CD8-positive, alpha-beta memory T cell (primary cell): ENCODE data around the gene BPIFB2. TPM values are rescaled to one million over a fixed set of nuclear protein-coding genes. Genes with fewer than 3 reads are reported as not detected.

ENCODE experiments used
- CTCF ChIA-PET: fragments of 350-600 bp; sonication (Branson Sonifier 250); formaldehyde crosslinking; loops from one replicate; lab custom pipeline; 2021; ENCODE audit warnings: antibody characterized with exemption; lab: Charles Lee
- POLR2A ChIA-PET: fragments of 350-600 bp; sonication (Branson Sonifier 250); formaldehyde crosslinking; loops from one replicate; lab custom pipeline; 2021; ENCODE audit warnings: antibody characterized with exemption; lab: Charles Lee
- DNase-seq, 5 donors: peaks; one replicate each; pipeline versions ENCODE4 v3.0.0 to v3.0.0-alpha.2; 2020 to 2022; ENCODE audit warnings: mixed read lengths in 1 of 5
- H3K27ac ChIP-seq: one replicate; pipeline ENCODE4 v1.7.0; 2013; ENCODE audit warnings: low read depth, mild to moderate bottlenecking, low read length, moderate library complexity
- H3K27me3 ChIP-seq: 2 replicates; pipeline ENCODE4 v1.7.0; 2013; ENCODE audit warnings: low read length, mild to moderate bottlenecking; ENCODE audit not compliant: insufficient read depth, poor library complexity, severe bottlenecking
- H3K36me3 ChIP-seq: 2 replicates; pipeline ENCODE4 v1.7.0; 2013; ENCODE audit warnings: mild to moderate bottlenecking, low read length, moderate library complexity; ENCODE audit not compliant: insufficient read depth
- H3K4me1 ChIP-seq: 2 replicates; pipeline ENCODE4 v1.7.0; 2013; ENCODE audit warnings: mild to moderate bottlenecking, low read length, moderate library complexity; ENCODE audit not compliant: insufficient read depth
- H3K4me3 ChIP-seq: 2 replicates; pipeline ENCODE4 v1.7.0; 2013; ENCODE audit warnings: mild to moderate bottlenecking, low read length
- H3K9me3 ChIP-seq: 2 replicates; pipeline ENCODE4 v1.7.0; 2013; ENCODE audit warnings: mild to moderate bottlenecking, low read length
- H3K27ac Mint-ChIP-seq, 8 donors: one replicate each; pipeline ENCODE4 v1.8.0; 2020 to 2021; ENCODE audit warnings: mixed read lengths in 8 of 8, mild to moderate bottlenecking in 6 of 8, inconsistent platforms in 3 of 8, moderate library complexity in 3 of 8
- H3K27me3 Mint-ChIP-seq, 2 donors: one replicate each; pipeline ENCODE4 v1.8.0; 2020 to 2021; ENCODE audit warnings: mixed read lengths in 2 of 2, mild to moderate bottlenecking in 1 of 2, moderate library complexity in 1 of 2
- H3K36me3 Mint-ChIP-seq, 3 donors: one replicate each; pipeline ENCODE4 v1.8.0; 2020 to 2021; ENCODE audit warnings: mixed read lengths in 3 of 3, inconsistent platforms in 1 of 3, mild to moderate bottlenecking in 1 of 3
- H3K4me1 Mint-ChIP-seq, 3 donors: one replicate each; pipeline ENCODE4 v1.8.0; 2020 to 2021; ENCODE audit warnings: mixed read lengths in 3 of 3, inconsistent platforms in 1 of 3, mild to moderate bottlenecking in 1 of 3
- H3K4me3 Mint-ChIP-seq, 7 donors: one replicate each; pipeline ENCODE4 v1.8.0; 2020 to 2021; ENCODE audit warnings: mixed read lengths in 7 of 7, mild to moderate bottlenecking in 6 of 7, moderate library complexity in 4 of 7, inconsistent platforms in 2 of 7
- H3K9me3 Mint-ChIP-seq, 5 donors: one replicate each; pipeline ENCODE4 v1.8.0; 2020 to 2022; ENCODE audit warnings: mixed read lengths in 5 of 5, mild to moderate bottlenecking in 3 of 5, moderate library complexity in 2 of 5, inconsistent platforms in 1 of 5
- polyA plus RNA-seq: library from polyadenylated mRNA; unstranded; fragments of 300-500 nt; fragmentation: Illumina TruSeq; gene quantifications from one replicate; pipeline ENCODE4 v1.2.3, GENCODE V29; 2021
- total RNA-seq, 2 experiments: library from RNA; stranded (reverse); gene quantifications; one replicate each; pipeline ENCODE4 v1.2.3, GENCODE V29; 2021

BPIFB2 gene
- total and polyA plus RNA-seq, 3 experiments from 2014 or later: not detected

DNA sequence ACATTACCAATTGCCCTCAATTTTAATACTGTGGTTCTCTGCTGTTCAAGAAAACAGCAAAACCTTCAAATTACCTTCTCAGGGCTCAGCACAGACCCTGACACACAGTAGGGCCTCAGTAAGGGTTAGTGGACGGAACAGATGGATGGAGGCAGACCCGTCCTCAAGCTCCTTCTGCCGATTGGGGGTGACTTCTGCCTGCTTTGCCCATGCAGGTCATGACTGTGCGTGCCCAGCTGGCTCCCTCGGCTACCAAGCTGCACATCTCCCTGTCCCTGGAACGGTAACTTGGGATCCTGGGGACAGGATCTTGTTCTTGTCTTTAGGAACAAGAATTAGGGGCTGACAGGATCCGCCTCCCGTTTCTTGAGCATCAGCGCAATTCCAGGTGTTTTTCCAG is 62.2 kb downstream of the BPIFB2 start:
- H3K4me1 ChIP-seq: no peaks in the 10 kb centered on the region
- Mint-ChIP-seq H3K9me3 (no peaks in the 10 kb centered on the region), H3K27ac (peak overlapping the region in 1 of 8 donors; percentile 33), H3K4me3 (no peak overlapping the region), H3K36me3 (no peaks in the 10 kb centered on the region), H3K4me1 (peaks cover 0 to 12% (median 3%) of the 10 kb centered on the region in 3 donors), H3K27me3 (peaks cover 0 to 4% of the 10 kb centered on the region in 2 donors)
- H3K36me3 ChIP-seq: no peaks in the 10 kb centered on the region
- no peak overlapping the region for H3K4me3 ChIP-seq
- no peaks in the 10 kb centered on the region for H3K27me3 ChIP-seq
- no peak for DNase-seq
- ChIA-PET POLR2A (no interaction called here), CTCF (interaction anchor here (0.6 kb wide), 1 partner anchor 19 kb away, joined by 3 read pairs; no protein-coding TSS in a partner anchor)
- H3K27ac ChIP-seq: no peak overlapping the region
- H3K9me3 ChIP-seq: no peaks in the 10 kb centered on the region

DNA sequence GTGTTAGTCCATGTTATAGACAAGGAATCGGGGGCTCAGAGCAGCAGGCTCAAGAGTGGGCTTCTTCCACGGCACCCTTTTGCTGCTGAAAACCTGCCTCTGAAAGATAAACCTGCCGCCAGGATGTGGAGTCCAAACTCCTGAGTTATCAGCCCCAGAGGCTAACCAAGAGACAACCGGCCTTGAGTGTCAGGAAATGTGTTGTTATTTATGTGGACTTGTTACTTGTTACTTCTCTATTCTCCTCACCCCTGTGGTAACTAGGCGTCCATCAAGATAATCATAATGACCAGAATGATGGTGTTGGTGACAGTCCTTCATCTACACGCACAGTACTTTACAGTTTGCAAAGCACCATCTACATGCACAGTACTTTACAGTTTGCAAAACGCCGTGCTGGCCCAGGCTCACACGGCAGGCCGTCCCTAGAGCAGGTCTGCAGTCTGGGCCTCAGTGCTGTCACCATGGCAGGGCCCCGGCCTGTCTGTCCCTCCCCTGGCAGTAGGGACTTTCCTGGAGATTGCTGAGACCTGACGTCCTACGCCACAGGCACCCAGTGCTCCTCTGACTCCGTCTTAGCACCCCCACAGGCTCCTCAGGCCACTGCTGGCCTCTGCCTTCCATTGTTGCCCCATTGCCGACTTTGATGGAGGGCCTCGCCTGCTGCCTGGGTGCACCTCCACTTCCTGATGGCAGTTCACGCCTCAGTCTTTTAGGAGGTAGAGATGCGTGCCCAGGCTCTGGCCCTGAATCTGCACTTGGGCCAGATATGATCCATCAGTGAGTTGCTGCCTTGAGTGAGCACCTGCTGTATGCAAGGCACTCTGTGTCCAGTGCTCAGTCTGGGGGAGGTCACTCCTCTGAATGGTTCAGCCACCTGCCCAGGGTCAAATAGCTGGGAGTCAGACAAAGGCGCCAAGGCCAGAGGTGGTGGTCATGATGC is 62.9 kb downstream of the BPIFB2 start:
- peak overlapping the region in 1 of 8 donors; percentile 9 for H3K27ac Mint-ChIP-seq
- POLR2A ChIA-PET: no interaction called here
- no peak for DNase-seq
- Histone ChIP-seq H3K4me1 (no peaks in the 10 kb centered on the region), H3K36me3 (no peaks in the 10 kb centered on the region), H3K27ac (no peak overlapping the region), H3K4me3 (no peak overlapping the region), H3K27me3 (no peaks in the 10 kb centered on the region), H3K9me3 (no peaks in the 10 kb centered on the region)
- H3K9me3 Mint-ChIP-seq: no peaks in the 10 kb centered on the region
- no peaks in the 10 kb centered on the region for H3K36me3 Mint-ChIP-seq
- no peak overlapping the region for H3K4me3 Mint-ChIP-seq
- peaks cover 0 to 12% (median 2%) of the 10 kb centered on the region in 3 donors for H3K4me1 Mint-ChIP-seq
- H3K27me3 Mint-ChIP-seq: peaks cover 0 to 4% of the 10 kb centered on the region in 2 donors
- CTCF ChIA-PET: interaction anchor here (0.6 kb wide), 1 partner anchor 18 kb away, joined by 3 read pairs; no protein-coding TSS in a partner anchor

DNA sequence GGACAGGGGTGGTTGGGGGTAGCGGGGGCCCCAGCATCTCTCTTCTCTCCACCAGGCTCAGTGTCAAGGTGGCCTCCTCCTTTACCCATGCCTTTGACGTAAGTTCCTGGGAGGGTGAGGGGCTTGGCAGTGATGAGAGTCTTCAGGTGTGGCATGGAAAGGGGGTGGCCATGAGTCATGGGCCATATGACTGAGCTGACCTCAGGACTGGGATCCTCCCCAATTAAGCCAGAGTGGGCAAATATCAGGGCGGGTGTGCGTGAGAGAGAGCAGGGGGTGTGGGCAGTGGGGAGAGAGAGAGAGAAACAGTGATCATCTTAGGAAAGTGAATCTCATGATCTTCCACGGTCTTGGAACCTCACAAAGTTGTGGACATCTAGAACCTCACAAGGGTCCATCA is 63.7 kb downstream of the BPIFB2 start:
- Mint-ChIP-seq H3K27me3 (peaks cover 0 to 4% of the 10 kb centered on the region in 2 donors), H3K4me3 (no peak overlapping the region), H3K27ac (peak overlapping the region in 1 of 8 donors; percentile 40), H3K4me1 (peaks cover 0 to 12% (median 2%) of the 10 kb centered on the region in 3 donors), H3K9me3 (no peaks in the 10 kb centered on the region), H3K36me3 (no peaks in the 10 kb centered on the region)
- Histone ChIP-seq H3K4me3 (no peak overlapping the region), H3K4me1 (no peaks in the 10 kb centered on the region), H3K27ac (no peak overlapping the region), H3K36me3 (no peaks in the 10 kb centered on the region), H3K27me3 (no peaks in the 10 kb centered on the region), H3K9me3 (no peaks in the 10 kb centered on the region)
- DNase-seq: no peak
- POLR2A ChIA-PET: no interaction called here
- CTCF ChIA-PET: no interaction called here

DNA sequence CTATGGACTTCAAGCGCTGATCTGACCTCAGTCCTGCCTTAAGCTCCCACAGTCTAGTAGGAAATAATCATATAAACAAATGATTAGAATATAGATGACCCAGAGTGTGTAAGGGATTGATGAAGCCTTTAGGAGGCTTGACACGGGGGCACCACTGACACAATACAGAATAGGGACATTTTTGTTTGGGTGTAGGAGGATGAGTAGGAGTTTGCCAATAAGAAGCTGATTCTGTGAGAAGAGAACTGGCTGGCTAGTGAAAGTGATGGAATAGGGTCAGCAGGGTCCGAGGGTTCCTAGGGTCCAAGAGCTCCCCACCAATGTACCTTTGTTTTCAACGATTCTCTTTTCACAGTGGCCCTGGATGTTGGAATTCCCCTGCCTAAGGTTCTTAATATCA is 64.9 kb downstream of the BPIFB2 start:
- ChIA-PET POLR2A (no interaction called here), CTCF (no interaction called here)
- Histone ChIP-seq H3K9me3 (no peaks in the 10 kb centered on the region), H3K4me1 (no peaks in the 10 kb centered on the region), H3K27ac (no peak overlapping the region), H3K36me3 (no peaks in the 10 kb centered on the region), H3K4me3 (no peak overlapping the region), H3K27me3 (no peaks in the 10 kb centered on the region)
- H3K4me1 Mint-ChIP-seq: peaks cover 0 to 16% (median 4%) of the 10 kb centered on the region in 3 donors
- peaks cover 0 to 4% of the 10 kb centered on the region in 2 donors for H3K27me3 Mint-ChIP-seq
- DNase-seq: no peak
- peak overlapping the region in 2 of 8 donors; percentile 7 to 27 for H3K27ac Mint-ChIP-seq
- no peak overlapping the region for H3K4me3 Mint-ChIP-seq
- no peaks in the 10 kb centered on the region for H3K9me3 Mint-ChIP-seq
- no peaks in the 10 kb centered on the region for H3K36me3 Mint-ChIP-seq

DNA sequence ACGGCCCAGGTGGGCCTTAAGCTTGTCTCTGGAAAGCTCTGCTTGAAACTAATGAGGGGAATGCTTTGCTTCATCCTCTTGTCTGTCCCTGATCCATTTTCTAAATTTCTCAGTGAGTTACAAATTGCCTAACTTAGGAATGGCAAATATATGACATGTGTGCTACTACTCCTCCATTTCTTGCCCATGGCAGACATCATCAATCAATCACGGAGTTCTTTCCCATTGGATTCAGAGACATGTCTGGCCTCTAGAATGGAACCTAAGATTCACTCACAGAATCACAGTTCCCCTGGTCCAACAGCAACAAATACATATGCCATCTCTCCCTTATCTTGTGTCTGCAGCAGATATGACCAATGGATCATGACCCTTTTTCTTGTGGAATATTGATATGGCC is 65.3 kb downstream of the BPIFB2 start:
- no peak overlapping the region for H3K27ac ChIP-seq
- CTCF ChIA-PET: no interaction called here
- no peaks in the 10 kb centered on the region for H3K4me1 ChIP-seq
- no peak overlapping the region for H3K4me3 ChIP-seq
- Mint-ChIP-seq H3K9me3 (no peaks in the 10 kb centered on the region), H3K4me1 (peaks cover 0 to 15% (median 4%) of the 10 kb centered on the region in 3 donors), H3K4me3 (no peak overlapping the region), H3K27ac (peak overlapping the region in 1 of 8 donors; percentile 7), H3K36me3 (no peaks in the 10 kb centered on the region), H3K27me3 (peaks cover 0 to 4% of the 10 kb centered on the region in 2 donors)
- DNase-seq: no peak
- no peaks in the 10 kb centered on the region for H3K36me3 ChIP-seq
- no peaks in the 10 kb centered on the region for H3K27me3 ChIP-seq
- no peaks in the 10 kb centered on the region for H3K9me3 ChIP-seq
- POLR2A ChIA-PET: no interaction called here

Other genes starting within 250 kb of the BPIFB2 start
- gene DNMT3B, start 245.3 kb upstream of the BPIFB2 start, total RNA-seq: 1 to 10 TPM in 1 of 2 experiments, under 1 TPM in 1; 1.00 to 1.4 TPM
- gene DNMT3B, start 245.3 kb upstream of the BPIFB2 start, polyA plus RNA-seq: 0.22 TPM
- gene MAPRE1, start 187.8 kb upstream of the BPIFB2 start, total RNA-seq: 100 to 1,000 TPM; 154 to 159 TPM
- 96.3 TPM for gene MAPRE1, start 187.8 kb upstream of the BPIFB2 start, polyA plus RNA-seq
- gene EFCAB8, start 148.8 kb upstream of the BPIFB2 start, total RNA-seq: under 1 TPM; 0.35 to 0.69 TPM
- gene EFCAB8, start 148.8 kb upstream of the BPIFB2 start, polyA plus RNA-seq: not detected
- not detected for gene SUN5, start 3.3 kb upstream of the BPIFB2 start, total RNA-seq
- not detected for gene SUN5, start 3.3 kb upstream of the BPIFB2 start, polyA plus RNA-seq
- gene BPIFB6, start 23.9 kb downstream of the BPIFB2 start, total RNA-seq: not detected
- not detected for gene BPIFB6, start 23.9 kb downstream of the BPIFB2 start, polyA plus RNA-seq
- gene BPIFB3, start 46.2 kb downstream of the BPIFB2 start, total RNA-seq: not detected
- gene BPIFB3, start 46.2 kb downstream of the BPIFB2 start, polyA plus RNA-seq: not detected
- gene BPIFB4, start 71.9 kb downstream of the BPIFB2 start, total RNA-seq: not detected
- gene BPIFB4, start 71.9 kb downstream of the BPIFB2 start, polyA plus RNA-seq: not detected
- not detected for gene BPIFA2, start 160.5 kb downstream of the BPIFB2 start, total RNA-seq
- gene BPIFA2, start 160.5 kb downstream of the BPIFB2 start, polyA plus RNA-seq: not detected
- not detected for gene BPIFA3, start 209.6 kb downstream of the BPIFB2 start, total RNA-seq
- not detected for gene BPIFA3, start 209.6 kb downstream of the BPIFB2 start, polyA plus RNA-seq
- not detected for gene BPIFA1, start 228.3 kb downstream of the BPIFB2 start, total RNA-seq
- gene BPIFA1, start 228.3 kb downstream of the BPIFB2 start, polyA plus RNA-seq: not detected